ENCODE results near the gene SLF2. TPM values are rescaled to one million over a fixed set of nuclear protein-coding genes. Genes with fewer than 3 reads are reported as not detected.

Gene SLF2
- total RNA-seq, 3 donors from 2014 or later (not counting 1 experiment from before 2014, with no cell fraction given), result 24.2 to 35.4 (median 30.9) TPM

GRCh38 chr10:100997360-100998182, 84.8 kb downstream of the SLF2 start:
- peak overlapping the region; percentile 77 for H3K27ac ChIP-seq (ENCODE audit: low read length)
- peaks cover 35% of the 10 kb centered on the region for H3K4me1 ChIP-seq (ENCODE audit: control insufficient read depth, insufficient read depth, low read length)
- Mint-ChIP-seq H3K9me3 (no peaks in the 10 kb centered on the region), H3K27me3 (ENCODE audit: low read depth in 2 of 2) (peaks cover 0 to 4% of the 10 kb centered on the region in 2 donors), H3K36me3 (no peaks in the 10 kb centered on the region), H3K4me3 (peak overlapping the region; percentile 89), H3K27ac (peak overlapping the region; percentile 58 to 85), H3K4me1 (peaks cover 14 to 34% of the 10 kb centered on the region in 2 donors)
- no peaks in the 10 kb centered on the region for H3K9me3 ChIP-seq (ENCODE audit: control insufficient read depth, insufficient read depth, low read length)
- TF ChIP-seq CTCF (IDR thresholded peaks at IDR 0.05), result peak; percentile 90
- WGBS (ENCODE audit: insufficient coverage), result under 1% methylated on average over 64 of the region's 66 CpGs
- H3K27me3 ChIP-seq (ENCODE audit: control insufficient read depth, insufficient read depth, low read length), result no peaks in the 10 kb centered on the region
- H3K36me3 ChIP-seq (ENCODE audit: control insufficient read depth, insufficient read depth, low read length), result no peaks in the 10 kb centered on the region
- intact Hi-C loops (cut with micrococcal nuclease), result loop anchor here (1.0 to 5.0 kb wide), 2 partner anchors 10 to 35 kb away; partner anchors contain the start of genes MRPL43, PDZD7, SFXN3 and TWNK
- ATAC-seq, result peak; percentile 34 to 55 (median 43)
- H3K4me3 ChIP-seq (ENCODE audit: low read length), result peak overlapping the region; percentile 83
- peak; percentile 63 to 81 for DNase-seq

DNA sequence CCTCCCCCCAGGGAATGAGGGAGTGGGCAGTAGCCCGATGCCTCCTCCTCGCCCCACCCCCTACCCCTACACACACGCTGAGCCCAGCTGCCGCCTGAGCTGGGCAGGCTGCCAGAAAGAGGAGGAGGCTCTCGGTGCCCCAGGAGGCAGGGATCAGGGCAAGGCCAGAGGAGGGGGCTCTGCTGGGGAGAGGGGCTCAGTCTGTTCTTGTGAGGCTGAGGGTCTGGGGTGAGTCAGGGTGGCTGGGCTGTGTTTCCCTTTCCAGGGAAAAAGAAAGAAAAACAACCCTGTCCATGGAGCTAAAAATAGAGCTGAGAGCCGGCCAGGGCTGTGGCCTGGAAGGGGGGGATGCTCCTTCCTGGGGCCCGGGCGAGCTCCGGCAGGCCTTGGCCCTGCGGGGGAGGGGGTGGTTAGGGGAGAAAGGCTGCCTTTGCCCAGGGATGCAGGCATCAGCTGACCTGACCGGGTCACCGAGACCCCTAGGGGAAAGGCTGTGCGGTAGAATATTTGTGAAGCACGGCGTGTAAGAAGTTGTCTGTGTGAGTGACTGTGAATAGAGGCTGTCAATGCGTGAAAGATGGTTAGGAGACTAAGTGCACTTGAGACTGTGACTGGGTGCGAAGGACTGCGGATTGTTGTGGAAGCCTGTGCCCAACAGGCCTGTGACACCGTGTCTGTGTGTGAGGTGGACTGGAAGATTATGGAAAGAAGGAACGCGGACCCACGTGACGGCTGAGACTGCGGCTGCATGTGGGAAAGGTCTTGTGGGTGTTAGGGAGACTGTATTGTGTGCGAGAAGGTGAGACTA, 85.6 kb downstream of the SLF2 start:
- WGBS (ENCODE audit: insufficient coverage), result 6% methylated on average over 22 of the region's 25 CpGs
- intact Hi-C loops (cut with micrococcal nuclease), result loop anchor here (1.0 to 5.0 kb wide), 2 partner anchors 11 to 34 kb away; partner anchors contain the start of genes MRPL43, PDZD7, SFXN3 and TWNK
- peaks cover 35% of the 10 kb centered on the region for H3K4me1 ChIP-seq (ENCODE audit: control insufficient read depth, insufficient read depth, low read length)

DNA sequence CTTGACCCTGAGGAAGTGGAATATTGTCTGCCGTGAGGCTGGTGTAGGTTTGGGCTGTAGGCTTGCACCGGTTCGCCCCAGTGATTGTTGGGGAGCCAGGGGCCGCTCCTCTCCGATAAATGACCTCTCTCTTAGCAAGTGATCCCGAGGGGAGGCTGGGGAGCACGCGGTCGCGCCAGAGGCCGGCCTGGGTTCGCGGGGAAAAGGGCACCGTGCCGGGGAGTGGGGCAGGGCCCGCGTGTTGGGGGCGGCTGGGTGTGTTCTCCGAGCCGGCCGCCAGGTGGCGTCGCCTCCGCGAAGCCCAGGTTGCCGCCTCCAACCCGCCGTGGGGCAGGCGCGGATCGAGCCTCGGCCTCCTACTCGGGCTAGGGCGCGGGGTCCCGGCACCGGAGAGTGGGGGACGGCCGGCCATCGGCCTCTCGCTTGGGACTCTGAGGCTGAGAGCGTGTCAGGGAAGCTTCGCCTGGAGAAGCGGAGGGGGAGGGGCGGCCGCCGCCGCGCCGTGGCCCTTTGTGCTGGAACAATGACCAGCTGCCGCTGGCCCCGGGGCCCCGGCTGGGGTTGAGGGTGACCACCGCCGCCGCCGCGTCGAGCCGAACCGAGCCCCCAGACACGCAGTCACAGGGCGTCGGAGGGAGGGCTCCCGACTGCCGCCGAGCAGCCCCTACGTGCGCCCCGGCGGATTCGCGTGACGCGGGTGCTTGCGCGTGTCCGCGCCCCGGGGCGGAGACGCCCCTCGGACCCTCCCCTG, 86.4 kb downstream of the SLF2 start:
- Mint-ChIP-seq H3K27ac (peak overlapping the region; percentile 71 to 82), H3K4me3 (peak overlapping the region; percentile 89), H3K9me3 (no peaks in the 10 kb centered on the region), H3K4me1 (peaks cover 14 to 34% of the 10 kb centered on the region in 2 donors), H3K27me3 (ENCODE audit: low read depth in 2 of 2) (peaks cover 0 to 4% of the 10 kb centered on the region in 2 donors), H3K36me3 (no peaks in the 10 kb centered on the region)
- under 1% methylated on average over 83 of the region's 83 CpGs for WGBS (ENCODE audit: insufficient coverage)
- peak; percentile 80 to 90 for DNase-seq
- H3K4me3 ChIP-seq (ENCODE audit: low read length), result peak overlapping the region; percentile 83
- peak; percentile 78 to 88 (median 80) for ATAC-seq
- peak overlapping the region; percentile 77 for H3K27ac ChIP-seq (ENCODE audit: low read length)
- H3K4me1 ChIP-seq (ENCODE audit: control insufficient read depth, insufficient read depth, low read length), result peaks cover 35% of the 10 kb centered on the region
- no peaks in the 10 kb centered on the region for H3K27me3 ChIP-seq (ENCODE audit: control insufficient read depth, insufficient read depth, low read length)
- H3K36me3 ChIP-seq (ENCODE audit: control insufficient read depth, insufficient read depth, low read length), result no peaks in the 10 kb centered on the region
- intact Hi-C loops (cut with micrococcal nuclease), result loop anchor here (1.0 to 5.0 kb wide), 3 partner anchors 12 to 33 kb away; partner anchors contain the start of genes MRPL43, PDZD7, SFXN3 and TWNK
- no peaks in the 10 kb centered on the region for H3K9me3 ChIP-seq (ENCODE audit: control insufficient read depth, insufficient read depth, low read length)
- TF ChIP-seq CTCF (IDR thresholded peaks at IDR 0.05), result peak; percentile 94

More for the DNA sequence above, 85.6 kb downstream of the SLF2 start:
- H3K4me1 Mint-ChIP-seq, result peaks cover 14 to 34% of the 10 kb centered on the region in 2 donors
- Histone ChIP-seq H3K9me3 (ENCODE audit: control insufficient read depth, insufficient read depth, low read length) (no peaks in the 10 kb centered on the region), H3K36me3 (ENCODE audit: control insufficient read depth, insufficient read depth, low read length) (no peaks in the 10 kb centered on the region), H3K4me3 (ENCODE audit: low read length) (peak overlapping the region; percentile 83), H3K27me3 (ENCODE audit: control insufficient read depth, insufficient read depth, low read length) (no peaks in the 10 kb centered on the region), H3K27ac (ENCODE audit: low read length) (peak overlapping the region; percentile 77)
- peak overlapping the region; percentile 89 for H3K4me3 Mint-ChIP-seq
- TF ChIP-seq CTCF (IDR thresholded peaks at IDR 0.05), result no peak
- H3K27me3 Mint-ChIP-seq (ENCODE audit: low read depth in 2 of 2), result peaks cover 0 to 4% of the 10 kb centered on the region in 2 donors
- ATAC-seq (peak; percentile 13 to 19 (median 18)), DNase-seq (peak; percentile 35 to 85)
- H3K36me3 Mint-ChIP-seq, result no peaks in the 10 kb centered on the region
- H3K27ac Mint-ChIP-seq, result peak overlapping the region; percentile 71 to 82
- H3K9me3 Mint-ChIP-seq, result no peaks in the 10 kb centered on the region
